ENCODE results near the gene PICALM.
"Not testable (repeated sequence)": the region's sequence is repeated elsewhere in the genome, so short reads cannot be mapped to it uniquely, and the experiment has no call there.

PICALM gene

DNA sequence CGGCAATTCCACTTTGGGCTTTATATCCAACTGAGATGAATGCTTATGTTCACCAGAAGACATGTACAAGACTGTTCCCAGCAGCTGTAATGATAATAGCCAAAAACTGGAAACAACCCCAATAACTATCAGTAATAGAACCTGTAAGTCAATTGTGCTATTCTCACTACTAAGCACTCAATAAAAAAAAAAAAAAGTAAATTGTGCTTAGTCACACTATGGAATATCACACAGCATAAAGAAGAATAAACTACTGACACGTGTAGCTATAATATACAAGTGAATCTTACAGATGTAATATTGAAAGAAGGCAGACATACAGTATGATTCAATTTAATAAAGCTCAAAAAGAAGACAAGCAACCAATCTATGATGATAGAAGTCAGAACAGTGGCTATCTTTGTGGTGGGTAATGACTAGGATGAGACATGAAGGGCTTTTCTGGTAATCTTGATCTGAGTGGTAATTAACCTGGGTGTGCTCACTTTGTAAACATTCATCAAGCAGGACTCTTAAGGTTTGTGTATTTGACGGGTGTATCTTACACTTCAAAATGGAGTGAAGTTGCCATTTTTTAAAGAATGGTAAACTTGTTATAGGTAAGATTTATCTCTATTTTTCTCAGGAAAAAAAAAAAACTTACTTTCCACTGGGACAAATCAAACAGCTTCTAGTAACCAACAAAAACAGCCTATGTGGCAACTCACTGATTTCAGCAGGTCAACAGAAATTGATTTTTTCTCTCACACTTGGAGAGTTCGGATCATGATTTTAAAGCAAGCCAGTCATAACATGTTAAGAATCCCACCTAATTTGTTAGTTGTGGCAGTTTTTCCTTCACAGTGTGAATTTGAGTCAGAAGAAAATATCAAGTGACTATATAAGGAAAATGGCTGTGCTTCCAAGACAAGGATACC lies 129.5 kb downstream of the PICALM start:
- DNase-seq (ENCODE audit: low read depth), result no peak

GRCh38 chr11:85937835-85938234 lies 131.0 kb downstream of the PICALM start:
- DNase-seq (ENCODE audit: low read depth), result no peak

DNA sequence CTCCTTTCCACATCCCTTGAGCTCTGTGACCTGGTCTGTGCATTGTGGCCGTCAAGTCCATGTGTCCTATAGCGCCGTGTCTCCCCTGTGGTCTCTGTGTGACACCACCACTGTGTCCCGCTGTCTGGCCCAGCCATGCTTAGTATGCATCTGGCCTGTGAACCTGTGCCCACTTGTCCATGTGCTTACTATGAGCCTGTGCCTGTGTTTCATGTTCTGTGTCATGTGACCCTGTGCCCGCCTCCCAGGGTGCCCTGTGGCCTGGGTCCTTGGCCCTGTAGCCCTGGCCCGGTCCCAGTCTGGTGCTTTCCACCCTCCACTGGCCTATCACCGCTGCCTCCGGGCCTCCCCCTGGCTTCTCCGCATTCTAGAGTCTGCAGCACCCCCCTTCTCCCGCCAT lies 133.1 kb downstream of the PICALM start:
- DNase-seq (ENCODE audit: low read depth), result no peak

DNA sequence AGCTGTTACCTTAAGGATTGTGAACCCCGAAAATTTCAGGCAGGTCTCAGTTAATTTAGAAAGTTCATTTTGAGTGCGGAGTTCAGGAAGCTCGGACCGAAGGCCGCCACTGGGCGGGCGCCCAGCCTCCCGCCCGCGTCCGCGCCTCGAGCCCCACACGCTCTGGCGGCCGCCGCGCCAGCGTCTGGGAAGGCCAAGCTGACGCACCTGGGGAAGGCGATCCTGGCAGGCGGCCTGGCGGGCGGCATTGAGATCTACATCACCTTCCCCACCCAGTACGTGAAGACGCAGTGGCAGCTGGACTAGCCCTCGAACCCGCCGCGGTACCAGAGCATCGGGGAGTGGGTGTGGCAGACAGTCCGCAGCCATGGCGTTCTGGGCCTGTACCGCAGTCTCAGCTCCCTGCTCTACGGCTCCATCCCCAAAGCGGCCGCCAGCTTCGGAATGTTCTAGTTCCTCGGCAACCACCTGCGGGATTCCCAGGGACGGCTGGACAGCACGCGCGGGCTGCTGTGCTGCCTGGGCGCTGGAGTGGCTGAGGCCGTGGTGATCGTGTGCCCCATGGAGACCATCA lies 134.2 kb downstream of the PICALM start:
- no peak for DNase-seq (ENCODE audit: low read depth)

DNA sequence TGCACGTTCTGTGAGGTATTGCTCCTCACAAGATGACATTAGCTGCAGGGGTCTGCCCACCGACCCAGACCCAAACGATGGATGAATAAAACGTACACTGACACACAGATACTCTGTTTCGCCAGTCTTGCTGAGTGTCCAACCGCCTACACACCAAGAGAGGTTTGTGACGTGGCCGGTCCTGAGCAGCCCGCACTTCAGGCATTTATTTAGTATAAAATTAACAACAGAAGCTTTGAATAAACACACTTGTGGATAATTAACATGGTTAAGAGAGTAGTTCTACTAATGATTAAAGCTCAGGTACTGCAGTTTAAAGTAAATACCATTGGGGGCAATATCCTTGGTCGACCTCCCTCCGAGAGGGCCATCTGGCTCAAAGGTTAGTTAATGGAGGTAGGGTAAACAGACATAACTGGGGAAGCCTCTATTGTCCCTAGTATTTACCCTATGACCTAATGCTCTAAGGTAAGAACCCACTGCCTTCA lies 138.0 kb downstream of the PICALM start:
- DNase-seq (ENCODE audit: low read depth), result no peak

DNA sequence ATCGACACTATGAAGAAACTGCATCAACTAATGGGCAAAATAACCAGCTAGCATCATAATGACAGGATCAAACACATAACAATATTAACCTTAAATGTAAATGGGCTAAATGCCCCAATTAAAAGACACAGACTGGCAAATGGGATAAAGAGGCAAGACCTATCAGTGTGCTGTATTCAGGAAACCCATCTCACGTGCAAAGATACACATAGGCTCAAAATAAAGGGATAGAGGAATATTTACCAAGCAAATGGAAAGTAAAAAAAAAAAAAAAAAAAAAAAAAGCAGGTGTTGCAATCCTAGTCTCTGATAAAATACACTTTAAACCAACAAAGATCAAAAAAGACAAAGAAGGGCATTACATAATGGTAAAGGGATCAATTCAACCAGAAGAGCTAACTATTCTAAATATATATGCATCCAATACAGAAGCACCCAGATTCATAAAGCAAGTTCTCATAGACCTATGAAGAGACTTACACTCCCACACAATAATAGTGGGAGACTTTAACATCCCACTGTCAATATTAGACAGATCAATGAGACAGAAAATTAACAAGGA lies 142.2 kb downstream of the PICALM start:
- not testable (repeated sequence) for DNase-seq (ENCODE audit: low read depth)

- DNase-seq (ENCODE audit: low read depth), result no peak
These were observed 145.4 kb downstream of the PICALM start for GRCh38 chr11:85923455-85923854.

- no peak for DNase-seq (ENCODE audit: low read depth)
These were observed 146.5 kb downstream of the PICALM start for GRCh38 chr11:85922367-85922766.

- DNase-seq (ENCODE audit: low read depth), result no peak
These were observed 149.7 kb downstream of the PICALM start for GRCh38 chr11:85918910-85919794.

DNA sequence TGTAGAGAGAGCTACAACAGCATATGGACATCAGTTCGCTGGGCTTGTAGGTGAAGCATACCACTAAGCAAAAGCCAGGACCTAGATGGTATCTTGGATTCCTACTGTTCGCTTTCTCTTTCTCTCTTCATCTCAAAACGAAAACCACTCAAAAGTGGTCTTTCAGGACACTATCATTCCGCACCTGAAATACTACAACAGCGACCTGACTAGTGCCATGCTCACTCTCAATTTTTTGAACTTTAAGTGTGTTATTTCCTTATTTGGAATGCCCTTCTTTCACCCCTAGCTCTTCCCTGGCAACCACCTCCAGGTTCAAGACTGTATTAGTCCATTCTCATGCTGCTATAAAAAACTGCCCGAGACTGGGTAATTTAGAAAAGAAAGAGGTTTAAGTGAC lies 154.5 kb downstream of the PICALM start:
- DNase-seq (ENCODE audit: low read depth), result no peak

- no peak for DNase-seq (ENCODE audit: low read depth)
These were observed 155.4 kb downstream of the PICALM start for GRCh38 chr11:85913513-85913912.

- DNase-seq (ENCODE audit: low read depth), result no peak
These were observed 156.5 kb downstream of the PICALM start for GRCh38 chr11:85912414-85912813.

Data from stimulated activated CD8-positive, alpha-beta memory T cell treated with anti-CD3 and anti-CD28 coated beads, Interleukin-12 subunit alpha, Interleukin-12 subunit beta, amount 100 ng/mL, for 1 hour (primary cell).